HG03575 (cell line): ENCODE data around the gene SCARF2.
"Not testable (repeated sequence)": the region's sequence is repeated elsewhere in the genome, so short reads cannot be mapped to it uniquely, and the experiment has no call there.

Experiments
- ATAC-seq: cut with Tn5 transposase; IDR thresholded peaks from one replicate; pipeline ENCODE4 v1.9.1; 2021; ENCODE audit not compliant: unreplicated experiment, insufficient number of reproducible peaks, low FRiP score; ENCODE audit errors: extremely low read depth

The SCARF2 gene

DNA sequence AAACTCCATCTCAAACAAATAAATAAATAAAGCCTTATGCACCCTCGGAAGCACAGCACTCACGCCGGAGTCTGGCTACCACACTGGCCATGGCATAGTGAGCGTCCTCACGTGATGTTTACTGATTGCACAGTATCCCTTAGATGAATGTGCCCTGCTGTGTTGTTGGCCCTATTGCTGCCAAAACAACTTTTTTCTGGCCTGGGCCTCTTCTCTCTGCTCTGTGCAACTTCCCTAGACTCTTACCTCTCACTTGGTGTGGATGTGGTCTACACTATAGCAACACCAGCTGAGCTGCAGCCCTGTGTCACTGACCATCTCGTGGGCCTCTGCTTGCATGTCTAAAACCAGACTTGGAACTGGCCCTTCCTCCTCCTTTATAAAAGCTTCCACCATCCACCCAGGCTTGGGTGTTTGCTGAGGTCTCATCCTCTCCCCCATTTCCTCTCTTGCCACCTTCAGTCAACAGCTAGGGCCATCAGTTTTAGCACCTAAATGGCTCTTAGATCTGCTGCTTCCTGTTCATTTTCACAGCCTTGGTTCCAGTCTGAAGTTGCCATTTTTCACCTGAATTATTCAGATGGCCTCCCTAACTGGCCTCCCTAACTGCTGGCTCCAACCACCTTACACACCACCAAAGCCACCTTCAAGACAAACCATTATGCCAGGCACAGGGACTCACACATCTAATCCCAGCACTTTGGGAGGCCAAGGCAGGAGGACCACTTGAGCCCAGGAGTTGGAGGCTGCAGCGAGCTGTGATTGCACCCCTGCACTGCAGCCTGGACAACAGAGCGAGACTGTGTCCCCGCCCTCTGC, 34.5 kb downstream of the SCARF2 start:
- ATAC-seq = no peak

GRCh38 chr22:20401376-20402014, 36.1 kb downstream of the SCARF2 start:
- no peak for ATAC-seq

DNA sequence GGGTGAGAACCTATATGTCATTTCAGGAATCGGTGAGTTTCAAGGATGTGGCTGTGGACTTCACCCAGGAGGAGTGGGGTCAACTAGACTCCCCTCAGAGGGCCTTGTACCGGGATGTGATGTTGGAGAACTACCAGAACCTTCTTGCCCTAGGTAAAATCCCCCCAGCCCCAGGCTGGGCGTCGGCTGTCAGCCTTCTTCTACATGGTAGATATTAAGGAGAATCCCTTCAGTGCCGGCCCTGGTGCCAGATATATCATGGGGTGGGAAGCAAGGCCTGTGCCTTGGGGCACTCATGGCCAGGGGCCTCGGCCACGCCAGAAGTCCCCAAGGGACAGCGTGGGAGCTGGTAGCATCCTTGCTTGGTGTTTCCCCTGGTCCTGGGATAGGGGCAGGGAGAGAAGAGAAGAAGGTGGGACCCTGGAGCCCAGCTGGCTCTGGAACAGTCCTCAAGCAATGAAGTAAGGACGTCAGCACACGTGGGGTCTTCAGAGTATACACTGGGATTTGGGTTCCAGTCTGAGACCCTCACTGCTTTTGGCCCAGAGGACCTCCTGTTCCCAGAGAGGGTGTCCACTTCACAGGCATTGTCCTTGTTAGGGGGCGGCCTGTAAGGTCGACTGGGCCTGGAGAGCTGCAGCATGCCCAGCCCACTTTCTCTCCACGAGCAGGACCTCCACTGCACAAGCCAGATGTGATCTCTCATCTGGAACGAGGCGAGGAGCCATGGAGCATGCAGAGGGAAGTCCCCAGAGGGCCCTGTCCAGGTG, 36.8 kb downstream of the SCARF2 start:
- ATAC-seq = no peak

GRCh38 chr22:20399866-20400605, 37.6 kb downstream of the SCARF2 start:
- no peak for ATAC-seq

GRCh38 chr22:20398420-20398819, 39.2 kb downstream of the SCARF2 start:
- ATAC-seq = no peak

- no peak for ATAC-seq
Observed at GRCh38 chr22:20397498-20397897, 40.1 kb downstream of the SCARF2 start.

GRCh38 chr22:20396639-20397038, 41.0 kb downstream of the SCARF2 start:
- no peak for ATAC-seq

DNA sequence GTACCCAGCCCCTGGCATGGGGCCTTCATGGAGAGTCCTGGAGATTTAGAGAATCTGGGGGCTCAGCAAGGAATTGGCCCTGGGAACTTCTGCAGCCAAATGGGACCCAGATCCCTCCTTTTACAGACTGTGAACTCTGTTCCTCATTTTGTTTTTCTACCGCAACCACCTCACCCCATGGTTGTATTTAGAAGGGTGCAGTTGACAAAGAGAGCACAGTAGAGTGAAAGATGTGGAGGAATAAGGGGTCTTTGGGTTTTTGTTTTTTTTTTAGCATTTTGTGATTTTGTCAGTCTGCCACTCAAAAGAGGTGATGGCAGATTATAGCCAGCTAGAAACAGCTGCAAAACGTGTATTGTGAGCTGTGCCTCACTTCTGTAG, 41.7 kb downstream of the SCARF2 start:
- no peak for ATAC-seq

- no peak for ATAC-seq
Observed at GRCh38 chr22:20395181-20395906, 42.3 kb downstream of the SCARF2 start.

- ATAC-seq = no peak
Observed at GRCh38 chr22:20393705-20394476, 43.7 kb downstream of the SCARF2 start, which contains the start of gene ZNF74. Gene ZNF74 (plus strand): TSS chr22:20394151. CDS start chr22:20394629, 478 bp downstream.

DNA sequence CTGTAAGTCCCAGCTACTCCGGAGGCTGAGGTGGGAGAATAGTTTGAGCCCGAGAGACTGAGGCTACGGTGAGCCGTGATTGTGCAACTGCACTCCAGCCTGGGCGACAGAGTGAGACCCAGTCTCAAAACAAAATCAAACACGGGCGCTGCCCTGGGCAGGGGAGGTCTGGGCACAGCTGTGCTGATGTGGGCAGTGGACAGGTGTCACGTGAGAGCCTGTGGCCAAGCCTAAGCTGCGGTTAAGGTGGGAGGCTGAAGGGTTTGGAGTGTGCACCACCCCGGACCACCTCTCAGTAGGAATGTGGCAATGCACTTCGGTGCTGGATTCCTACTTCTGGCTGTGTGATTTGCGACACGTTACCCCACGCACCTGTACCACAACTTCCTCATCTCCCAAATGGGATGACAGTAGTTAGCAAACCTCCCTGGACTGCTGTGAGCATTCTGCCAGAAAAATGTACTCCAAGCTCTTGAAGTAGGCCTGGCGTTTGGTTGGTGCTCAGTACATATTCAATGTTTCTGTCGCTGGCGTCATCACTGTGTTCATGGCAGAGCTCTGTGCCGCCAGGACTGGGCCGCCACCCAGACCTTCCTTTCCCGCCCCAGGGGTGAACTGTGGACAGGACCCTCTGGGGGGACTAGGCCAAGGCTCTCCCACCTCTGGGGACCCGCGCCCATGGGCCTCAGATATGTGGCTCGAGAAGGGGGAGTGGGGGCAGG, 44.5 kb downstream of the SCARF2 start:
- ATAC-seq = no peak

DNA sequence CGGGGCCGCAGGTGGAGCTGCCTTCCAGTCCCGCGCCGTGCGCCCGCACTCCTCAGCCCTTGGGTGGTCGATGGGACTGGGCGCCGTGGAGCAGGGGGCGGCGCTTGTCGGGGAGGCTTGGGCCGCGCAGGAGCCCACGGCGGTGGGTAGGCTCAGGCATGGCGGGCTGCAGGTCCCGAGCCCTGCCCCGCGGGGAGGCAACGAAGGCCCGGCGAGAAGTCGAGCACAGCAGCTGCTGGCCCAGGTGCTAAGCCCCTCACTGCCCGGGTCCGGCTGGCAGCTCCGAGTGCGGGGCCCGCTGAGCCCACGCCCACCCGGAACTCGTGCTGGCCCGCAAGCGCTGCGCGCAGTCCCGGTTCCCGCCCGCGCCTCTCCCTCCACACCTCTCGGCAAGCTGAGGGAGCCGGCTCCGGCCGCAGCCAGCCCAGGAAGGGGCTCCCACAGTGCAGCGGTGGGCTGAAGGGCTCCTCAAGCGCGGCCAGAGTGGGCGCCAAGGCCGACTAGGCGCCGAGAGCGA, 45.2 kb downstream of the SCARF2 start:
- ATAC-seq = not testable (repeated sequence)

GRCh38 chr22:20391222-20391621, 46.4 kb downstream of the SCARF2 start:
- no peak for ATAC-seq

- no peak for ATAC-seq
Observed at GRCh38 chr22:20390394-20390907, 47.2 kb downstream of the SCARF2 start.

- ATAC-seq = no peak
Observed at GRCh38 chr22:20389288-20389687, 48.3 kb downstream of the SCARF2 start.

DNA sequence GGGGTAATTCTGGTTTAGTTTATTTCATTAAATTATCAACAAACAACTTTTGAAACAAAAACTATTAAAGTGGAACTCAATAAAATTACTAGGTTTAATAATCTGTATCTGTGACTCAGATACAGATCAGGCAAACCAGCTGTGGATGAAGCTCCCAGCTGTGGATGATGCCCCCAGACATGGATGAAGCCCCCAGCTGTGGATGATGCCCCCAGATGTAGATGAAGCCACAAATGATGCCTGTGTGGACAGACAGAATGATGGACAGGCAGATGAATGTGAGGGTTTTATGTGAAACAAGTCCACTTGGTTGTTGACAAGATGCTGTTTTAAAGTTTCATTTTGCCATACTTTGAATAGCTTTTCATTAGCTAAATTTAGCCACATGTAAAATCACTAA, 49.4 kb downstream of the SCARF2 start:
- ATAC-seq = no peak

GRCh38 chr22:20386972-20387371, 50.7 kb downstream of the SCARF2 start:
- ATAC-seq = no peak
